GM12891 (cell line): Measurements from ENCODE around the gene COL18A1.

Experiments used
- DNase-seq: peaks from one replicate; pipeline ENCODE4 v3.0.0; 2011; ENCODE audit warnings: low spot score; ENCODE audit not compliant: insufficient read length
- FAIRE-seq: peaks from 2 replicates; lab custom pipeline; 2011; peaks lifted over from hg19 to GRCh38; lab: Jason Lieb, UNC
- PAX5 ChIP-seq: IDR thresholded peaks from 2 replicates; pipeline ENCODE4 v1.6.1; 2011; ENCODE audit warnings: low read length, moderate library complexity, mild to moderate bottlenecking; ENCODE audit not compliant: insufficient read depth, severe bottlenecking
- POLR2A ChIP-seq: IDR thresholded peaks from 2 replicates; pipeline ENCODE4 v1.6.1; 2011; ENCODE audit warnings: low read depth, low read length, control low read depth
- POLR2AphosphoS5 ChIP-seq: IDR thresholded peaks from 2 replicates; pipeline ENCODE4 v1.6.1; 2011; ENCODE audit warnings: low read depth, low read length, control low read depth
- POU2F2 ChIP-seq: IDR thresholded peaks from 2 replicates; pipeline ENCODE4 v1.6.1; 2011; ENCODE audit warnings: low read depth, mild to moderate bottlenecking, control low read depth, low read length, moderate library complexity
- SPI1 ChIP-seq: IDR thresholded peaks from 2 replicates; pipeline ENCODE4 v1.6.1; 2011; ENCODE audit warnings: low read depth, low read length, control low read depth
- TAF1 ChIP-seq: IDR thresholded peaks from 2 replicates; pipeline ENCODE4 v1.6.1; 2011; ENCODE audit warnings: low read depth, low read length, control low read depth

Gene COL18A1

GRCh38 chr21:45479691-45480675 lies 75.0 kb downstream of the COL18A1 start:
- DNase-seq, result no peak
- no peak for TF ChIP-seq PAX5
- no peak for TF ChIP-seq POU2F2
- TF ChIP-seq POLR2A, result no peak

GRCh38 chr21:45480701-45481500 lies 75.9 kb downstream of the COL18A1 start:
- FAIRE-seq, result no peak
- no peak for DNase-seq
- no peak for TF ChIP-seq POLR2AphosphoS5
- no peak for TF ChIP-seq PAX5
- no peak for TF ChIP-seq POLR2A
- no peak for TF ChIP-seq SPI1
- TF ChIP-seq TAF1, result no peak
- TF ChIP-seq POU2F2, result no peak

More at GRCh38 chr21:45479691-45480675, 75.0 kb downstream of the COL18A1 start:
- no peak for FAIRE-seq

GRCh38 chr21:45481566-45481965 lies 76.6 kb downstream of the COL18A1 start:
- no peak for TF ChIP-seq TAF1
- TF ChIP-seq POU2F2, result no peak
- no peak for TF ChIP-seq POLR2AphosphoS5
- no peak for TF ChIP-seq PAX5
- FAIRE-seq (no peak), DNase-seq (no peak)

GRCh38 chr21:45481977-45482898 lies 77.3 kb downstream of the COL18A1 start:
- no peak for DNase-seq
- no peak for TF ChIP-seq POLR2AphosphoS5
- TF ChIP-seq TAF1, result no peak
- TF ChIP-seq POU2F2, result no peak
- TF ChIP-seq PAX5, result no peak
- no peak for TF ChIP-seq SPI1
- no peak for TF ChIP-seq POLR2A
- FAIRE-seq, result no peak

GRCh38 chr21:45482899-45483821 lies 78.2 kb downstream of the COL18A1 start:
- no peak for DNase-seq
- no peak for TF ChIP-seq POLR2A
- no peak for TF ChIP-seq PAX5
- no peak for TF ChIP-seq POU2F2
- no peak for TF ChIP-seq TAF1
- no peak for TF ChIP-seq POLR2AphosphoS5
- TF ChIP-seq SPI1, result peak; percentile 79
- FAIRE-seq, result no peak

GRCh38 chr21:45484318-45484717 lies 79.4 kb downstream of the COL18A1 start:
- TF ChIP-seq POLR2A, result no peak
- no peak for TF ChIP-seq SPI1
- no peak for TF ChIP-seq POU2F2
- TF ChIP-seq PAX5, result no peak
- no peak for TF ChIP-seq TAF1
- TF ChIP-seq POLR2AphosphoS5, result no peak
- DNase-seq (no peak), FAIRE-seq (peak; percentile 88)

GRCh38 chr21:45485686-45486442 lies 80.9 kb downstream of the COL18A1 start:
- TF ChIP-seq POLR2AphosphoS5, result no peak
- no peak for TF ChIP-seq TAF1
- no peak for TF ChIP-seq POLR2A
- TF ChIP-seq SPI1, result no peak
- no peak for TF ChIP-seq PAX5
- no peak for TF ChIP-seq POU2F2
- no peak for FAIRE-seq

More at GRCh38 chr21:45485686-45486442, 80.9 kb downstream of the COL18A1 start:
- no peak for DNase-seq
